CD14-positive monocyte (primary cell): ENCODE data around the gene GOLIM4. TPM values are rescaled to one million over a fixed set of nuclear protein-coding genes. Genes with fewer than 3 reads are reported as not detected.

Experiments used
- DNase-seq, 3 donors: peaks; one replicate each; pipeline ENCODE4 v3.0.0-alpha.2; 2011 to 2022
- H2AFZ ChIP-seq: 2 replicates; pipeline ENCODE4 v1.6.0; 2012; ENCODE audit warnings: mild to moderate bottlenecking, low read depth, low read length, inconsistent platforms; ENCODE audit not compliant: insufficient read depth, poor library complexity, severe bottlenecking
- H3K27ac ChIP-seq, 2 donors: 1 replicate in 1 of 2; 2 replicates in 1 of 2; pipeline ENCODE4 v1.5.1; 2012 to 2013; ENCODE audit warnings: low read length in 2 of 2, control low read depth in 1 of 2, inconsistent platforms in 1 of 2, low read depth in 1 of 2, mild to moderate bottlenecking in 1 of 2
- H3K27me3 ChIP-seq, 2 donors: one replicate each; pipeline versions ENCODE4 v1.6.0 to v1.6.1; 2011 to 2013; ENCODE audit warnings: low read length in 2 of 2; ENCODE audit not compliant: control insufficient read depth in 2 of 2, insufficient read depth in 2 of 2
- H3K36me3 ChIP-seq, 2 donors: replicated peaks in 1 of 2; 1 replicate in 1 of 2; 2 replicates in 1 of 2; pipeline versions ENCODE4 v1.5.1 to v1.6.1; 2012 to 2013; ENCODE audit warnings: low read length in 2 of 2, control low read depth in 1 of 2, inconsistent platforms in 1 of 2, mild to moderate bottlenecking in 1 of 2; ENCODE audit not compliant: insufficient read depth in 2 of 2, control insufficient read depth in 1 of 2
- H3K4me1 ChIP-seq, 2 donors: 1 replicate in 1 of 2; 2 replicates in 1 of 2; pipeline versions ENCODE4 v1.5.1 to v1.6.1; 2012 to 2013; ENCODE audit warnings: low read length in 2 of 2, control low read depth in 1 of 2, inconsistent platforms in 1 of 2, mild to moderate bottlenecking in 1 of 2, moderate library complexity in 1 of 2; ENCODE audit not compliant: insufficient read depth in 2 of 2, control insufficient read depth in 1 of 2
- H3K4me2 ChIP-seq: replicated peaks from 2 replicates; pipeline ENCODE3; 2012; ENCODE audit warnings: low read length, moderate library complexity, mild to moderate bottlenecking; ENCODE audit not compliant: poor library complexity, severe bottlenecking; ENCODE audit errors: extremely low read depth
- H3K4me3 ChIP-seq, 3 experiments: fragments of 200-600 bp in 1 of 3; sonication (generic) in 1 of 3; replicated peaks in 1 of 3; 1 replicate in 2 of 3; 2 replicates in 1 of 3; pipeline ENCODE4 v1.5.1; 2011 to 2013; ENCODE audit warnings: low read length in 3 of 3, mild to moderate bottlenecking in 3 of 3, control low read depth in 2 of 3, low read depth in 2 of 3, inconsistent platforms in 1 of 3, moderate library complexity in 1 of 3
- H3K79me2 ChIP-seq: 2 replicates; pipeline ENCODE4 v1.6.0; 2012; ENCODE audit warnings: mild to moderate bottlenecking, control low read depth, inconsistent platforms, low read length, moderate library complexity; ENCODE audit not compliant: insufficient read depth
- H3K9ac ChIP-seq: 2 replicates; pipeline ENCODE4 v1.6.0; 2017; ENCODE audit warnings: low read length, mild to moderate bottlenecking; ENCODE audit not compliant: insufficient read depth, poor library complexity, severe bottlenecking
- H3K9me3 ChIP-seq, 2 donors: replicated peaks in 1 of 2; 1 replicate in 1 of 2; 2 replicates in 1 of 2; pipeline versions ENCODE4 v1.5.1 to v1.6.1; 2012 to 2013; ENCODE audit warnings: low read length in 2 of 2, control low read depth in 1 of 2; ENCODE audit not compliant: control insufficient read depth in 1 of 2, insufficient read depth in 1 of 2
- H4K20me1 ChIP-seq: 2 replicates; pipeline ENCODE4 v1.6.0; 2012; ENCODE audit warnings: mild to moderate bottlenecking, low read length, control low read depth, moderate library complexity; ENCODE audit not compliant: insufficient read depth
- H3K27ac Mint-ChIP-seq, 7 donors: one replicate each; pipeline ENCODE4 v1.8.0; 2020; ENCODE audit warnings: mild to moderate bottlenecking in 7 of 7, mixed read lengths in 7 of 7, moderate library complexity in 6 of 7, inconsistent platforms in 2 of 7
- H3K27me3 Mint-ChIP-seq, 3 donors: one replicate each; pipeline ENCODE4 v1.8.0; 2021 to 2022; ENCODE audit warnings: low read depth in 3 of 3, mild to moderate bottlenecking in 3 of 3, mixed read lengths in 3 of 3, moderate library complexity in 3 of 3, inconsistent platforms in 1 of 3
- H3K36me3 Mint-ChIP-seq, 2 donors: one replicate each; pipeline ENCODE4 v1.8.0; 2020; ENCODE audit warnings: mixed read lengths in 2 of 2, inconsistent platforms in 1 of 2, mild to moderate bottlenecking in 1 of 2
- H3K4me1 Mint-ChIP-seq: one replicate; pipeline ENCODE4 v1.8.0; 2020; ENCODE audit warnings: mild to moderate bottlenecking, mixed read lengths
- H3K4me3 Mint-ChIP-seq, 2 donors: one replicate each; pipeline ENCODE4 v1.8.0; 2020; ENCODE audit warnings: mild to moderate bottlenecking in 2 of 2, mixed read lengths in 2 of 2, moderate library complexity in 1 of 2
- H3K9me3 Mint-ChIP-seq, 7 donors: one replicate each; pipeline ENCODE4 v1.8.0; 2020 to 2022; ENCODE audit warnings: mixed read lengths in 7 of 7, mild to moderate bottlenecking in 6 of 7, moderate library complexity in 6 of 7, inconsistent platforms in 2 of 7
- WGBS: methylation state at CpG from one replicate; pipeline ENCODE4 v1.1.5; 2013; ENCODE audit warnings: missing lambda C conversion rate; ENCODE audit not compliant: insufficient coverage; 5-methylcytosine and 5-hydroxymethylcytosine counted together
- intact Hi-C, 2 donors: fragments of 100-400 bp; cut with micrococcal nuclease; formaldehyde crosslinking; loops; one replicate each; pipeline versions ENCODE4 v1.15.0 to v1.15.1; 2023
- polyA plus RNA-seq, 3 donors: library from polyadenylated mRNA; depleted of rRNA in 1 of 3; unstranded in 2 of 3; stranded (reverse) in 1 of 3; fragments of 300-500 nt in 2 of 3; fragments of >200 nt in 1 of 3; fragmentation: Illumina TruSeq in 2 of 3; gene quantifications; 1 replicate in 2 of 3; 2 replicates in 1 of 3; pipeline ENCODE4 v1.2.3, GENCODE V29; 2012 to 2021
- TF ChIP-seq, protein P1 (sequence below): fragments of 200-600 bp; IDR thresholded peaks from one replicate; pipeline ENCODE4 v1.8.0; 2022; ENCODE audit warnings: antibody characterized with exemption, mild to moderate bottlenecking

GOLIM4 gene
- polyA plus RNA-seq, 3 donors: 3.5 to 6.4 (median 5.8) TPM

GRCh38 chr3:167992381-167992780 is 103.3 kb downstream of the GOLIM4 start:
- no peak for DNase-seq
- Histone ChIP-seq H2AFZ (no peak overlapping the region), H3K27ac (no peak overlapping the region), H3K27me3 (no peaks in the 10 kb centered on the region), H3K4me1 (no peaks in the 10 kb centered on the region), H3K4me2 (no peak overlapping the region), H4K20me1 (no peaks in the 10 kb centered on the region), H3K9me3 (no peaks in the 10 kb centered on the region), H3K36me3 (no peaks in the 10 kb centered on the region), H3K4me3 (no peak overlapping the region), H3K79me2 (no peaks in the 10 kb centered on the region), H3K9ac (no peak overlapping the region)
- intact Hi-C loops: no loop called here
- H3K4me3 Mint-ChIP-seq: no peak overlapping the region
- H3K27ac Mint-ChIP-seq: no peak overlapping the region
- TF ChIP-seq, protein P1, sequence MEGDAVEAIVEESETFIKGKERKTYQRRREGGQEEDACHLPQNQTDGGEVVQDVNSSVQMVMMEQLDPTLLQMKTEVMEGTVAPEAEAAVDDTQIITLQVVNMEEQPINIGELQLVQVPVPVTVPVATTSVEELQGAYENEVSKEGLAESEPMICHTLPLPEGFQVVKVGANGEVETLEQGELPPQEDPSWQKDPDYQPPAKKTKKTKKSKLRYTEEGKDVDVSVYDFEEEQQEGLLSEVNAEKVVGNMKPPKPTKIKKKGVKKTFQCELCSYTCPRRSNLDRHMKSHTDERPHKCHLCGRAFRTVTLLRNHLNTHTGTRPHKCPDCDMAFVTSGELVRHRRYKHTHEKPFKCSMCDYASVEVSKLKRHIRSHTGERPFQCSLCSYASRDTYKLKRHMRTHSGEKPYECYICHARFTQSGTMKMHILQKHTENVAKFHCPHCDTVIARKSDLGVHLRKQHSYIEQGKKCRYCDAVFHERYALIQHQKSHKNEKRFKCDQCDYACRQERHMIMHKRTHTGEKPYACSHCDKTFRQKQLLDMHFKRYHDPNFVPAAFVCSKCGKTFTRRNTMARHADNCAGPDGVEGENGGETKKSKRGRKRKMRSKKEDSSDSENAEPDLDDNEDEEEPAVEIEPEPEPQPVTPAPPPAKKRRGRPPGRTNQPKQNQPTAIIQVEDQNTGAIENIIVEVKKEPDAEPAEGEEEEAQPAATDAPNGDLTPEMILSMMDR: no peak
- no CpG with 5 or more reads among the region's 1 CpG for WGBS
- H3K36me3 Mint-ChIP-seq: no peaks in the 10 kb centered on the region
- H3K9me3 Mint-ChIP-seq: peaks cover 0 to 3% (median 0%) of the 10 kb centered on the region in 7 donors
- peaks cover 0 to 1% (median 0%) of the 10 kb centered on the region in 3 donors for H3K27me3 Mint-ChIP-seq
- H3K4me1 Mint-ChIP-seq: no peaks in the 10 kb centered on the region

DNA sequence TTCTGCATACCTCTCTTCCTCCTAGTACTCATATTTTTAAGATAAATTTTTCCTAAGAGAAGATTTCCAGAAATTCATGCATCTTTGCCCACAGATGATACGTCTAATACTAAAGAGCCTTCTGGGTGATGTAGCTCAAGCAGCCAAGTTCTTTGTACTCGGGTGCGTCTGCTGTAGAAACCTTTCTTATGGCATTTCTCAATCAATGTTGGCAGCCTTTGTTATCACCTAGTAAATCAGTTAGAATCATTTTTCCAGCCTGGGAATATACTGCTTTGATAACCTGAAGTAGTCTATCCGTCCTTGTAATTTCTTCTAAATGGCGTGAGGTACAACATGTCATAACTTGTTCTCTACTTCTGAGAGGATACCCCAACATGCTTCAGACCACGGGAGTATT is 104.5 kb downstream of the GOLIM4 start:
- no peak overlapping the region for H3K4me3 ChIP-seq
- peaks cover 0 to 1% (median 0%) of the 10 kb centered on the region in 3 donors for H3K27me3 Mint-ChIP-seq
- no peak overlapping the region for H3K27ac ChIP-seq
- H3K9me3 Mint-ChIP-seq: peaks cover 0 to 3% (median 0%) of the 10 kb centered on the region in 7 donors
- intact Hi-C loops: no loop called here
- no peaks in the 10 kb centered on the region for H3K79me2 ChIP-seq
- 78% methylated on average over 3 of the region's 6 CpGs for WGBS
- H2AFZ ChIP-seq: no peak overlapping the region
- H3K9me3 ChIP-seq: no peaks in the 10 kb centered on the region
- H3K4me1 Mint-ChIP-seq: no peaks in the 10 kb centered on the region
- no peaks in the 10 kb centered on the region for H3K36me3 ChIP-seq
- H3K9ac ChIP-seq: no peak overlapping the region
- no peaks in the 10 kb centered on the region for H3K4me1 ChIP-seq
- DNase-seq: no peak
- no peak overlapping the region for H3K27ac Mint-ChIP-seq
- no peaks in the 10 kb centered on the region for H4K20me1 ChIP-seq
- H3K27me3 ChIP-seq: no peaks in the 10 kb centered on the region
- H3K4me2 ChIP-seq: no peak overlapping the region
- TF ChIP-seq, protein P1: no peak
- no peaks in the 10 kb centered on the region for H3K36me3 Mint-ChIP-seq
- H3K4me3 Mint-ChIP-seq: no peak overlapping the region
